GM23248 (cell line): ENCODE results near the gene CRAT.

Source experiments
- EZH2 ChIP-seq: fragments of 200-600 bp; sonication (generic); IDR thresholded peaks from 2 replicates; pipeline ENCODE4 v1.6.1; 2018; ENCODE audit warnings: antibody characterized with exemption, mild to moderate bottlenecking; ENCODE audit not compliant: insufficient read depth, poor library complexity, severe bottlenecking
- EZH2phosphoT487 ChIP-seq: fragments of 200-600 bp; sonication (generic); IDR thresholded peaks from 2 replicates; pipeline ENCODE4 v1.6.1; 2018; ENCODE audit warnings: antibody characterized with exemption, moderate library complexity, mild to moderate bottlenecking, low read depth; ENCODE audit not compliant: insufficient read depth

DNA sequence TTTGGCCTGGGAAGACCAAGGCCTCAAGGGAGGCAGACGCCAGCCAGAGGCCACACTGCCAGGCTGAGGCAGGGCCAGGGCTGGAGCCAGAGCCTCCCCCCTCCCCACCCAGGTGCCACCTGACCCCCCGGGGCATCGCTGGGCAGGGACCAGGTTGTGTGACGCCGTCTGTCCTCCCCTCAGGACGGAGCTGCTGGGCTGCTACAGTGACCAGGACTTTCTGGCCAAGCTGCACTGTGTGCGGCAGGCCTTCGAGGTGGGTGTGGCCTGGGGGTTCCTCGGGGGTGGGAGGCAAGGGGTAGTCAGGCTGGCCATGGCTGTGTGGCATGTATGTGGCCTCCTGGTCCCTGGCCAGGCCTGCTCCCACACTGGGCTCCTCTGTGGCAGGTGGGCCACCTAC, 47.5 kb downstream of the CRAT start:
- TF ChIP-seq EZH2phosphoT487 (no peak), EZH2 (no peak)
